IMR-90 (cell line): ENCODE data around the gene HTT.

Experiments used
- BHLHE40 ChIP-seq: fragments of 150-350 bp; IDR thresholded peaks from 2 replicates; pipeline ENCODE4 v1.6.1; 2016; ENCODE audit warnings: mild to moderate bottlenecking, low read depth, low read length
- CHD1 ChIP-seq: IDR thresholded peaks from 2 replicates; pipeline ENCODE4 v1.6.1; 2012; ENCODE audit warnings: low read depth, low read length, improper control_type of control experiment
- ELK1 ChIP-seq: fragments of 150-350 bp; IDR thresholded peaks from 2 replicates; pipeline ENCODE4 v1.6.1; 2016; ENCODE audit warnings: low read depth, mild to moderate bottlenecking, low read length, moderate library complexity, borderline replicate concordance
- POLR2A ChIP-seq: IDR thresholded peaks from 2 replicates; pipeline ENCODE4 v1.6.1; 2012; ENCODE audit warnings: mild to moderate bottlenecking, low read depth, low read length
- RCOR1 ChIP-seq: IDR thresholded peaks from 2 replicates; pipeline ENCODE4 v1.6.1; 2012; ENCODE audit warnings: mild to moderate bottlenecking, low read length, improper control_type of control experiment; ENCODE audit not compliant: insufficient replicate concordance
- RFX5 ChIP-seq: IDR thresholded peaks from 2 replicates; pipeline ENCODE4 v1.8.0; 2012; ENCODE audit warnings: low read depth, mild to moderate bottlenecking, low read length, moderate library complexity
- TF ChIP-seq, protein P1 (sequence below): conservative IDR thresholded peaks from 2 replicates; pipeline ENCODE4 v1.5.1; 2012; ENCODE audit warnings: mild to moderate bottlenecking, low read depth, low read length, improper control_type of control experiment

GRCh38 chr4:3030566-3031356 lies 43.7 kb upstream of the HTT start:
- TF ChIP-seq, protein P1, sequence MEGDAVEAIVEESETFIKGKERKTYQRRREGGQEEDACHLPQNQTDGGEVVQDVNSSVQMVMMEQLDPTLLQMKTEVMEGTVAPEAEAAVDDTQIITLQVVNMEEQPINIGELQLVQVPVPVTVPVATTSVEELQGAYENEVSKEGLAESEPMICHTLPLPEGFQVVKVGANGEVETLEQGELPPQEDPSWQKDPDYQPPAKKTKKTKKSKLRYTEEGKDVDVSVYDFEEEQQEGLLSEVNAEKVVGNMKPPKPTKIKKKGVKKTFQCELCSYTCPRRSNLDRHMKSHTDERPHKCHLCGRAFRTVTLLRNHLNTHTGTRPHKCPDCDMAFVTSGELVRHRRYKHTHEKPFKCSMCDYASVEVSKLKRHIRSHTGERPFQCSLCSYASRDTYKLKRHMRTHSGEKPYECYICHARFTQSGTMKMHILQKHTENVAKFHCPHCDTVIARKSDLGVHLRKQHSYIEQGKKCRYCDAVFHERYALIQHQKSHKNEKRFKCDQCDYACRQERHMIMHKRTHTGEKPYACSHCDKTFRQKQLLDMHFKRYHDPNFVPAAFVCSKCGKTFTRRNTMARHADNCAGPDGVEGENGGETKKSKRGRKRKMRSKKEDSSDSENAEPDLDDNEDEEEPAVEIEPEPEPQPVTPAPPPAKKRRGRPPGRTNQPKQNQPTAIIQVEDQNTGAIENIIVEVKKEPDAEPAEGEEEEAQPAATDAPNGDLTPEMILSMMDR = no peak
- TF ChIP-seq RCOR1 (no peak), POLR2A (no peak), ELK1 (no peak), CHD1 (no peak), RFX5 (no peak), BHLHE40 (no peak)
